IPS-20b (cell line): ENCODE results near the gene SYS1.

Experiments
- H3K27ac ChIP-seq: one replicate; pipeline ENCODE4 v1.5.1; 2013; ENCODE audit warnings: low read length
- H3K27me3 ChIP-seq: 2 replicates; pipeline ENCODE4 v1.6.1; 2013; ENCODE audit warnings: mild to moderate bottlenecking, low read length, inconsistent platforms; ENCODE audit not compliant: insufficient read depth
- H3K36me3 ChIP-seq: 2 replicates; pipeline ENCODE4 v1.6.1; 2013; ENCODE audit warnings: low read depth, mild to moderate bottlenecking, inconsistent platforms, low read length, moderate library complexity; ENCODE audit not compliant: insufficient read depth
- H3K4me1 ChIP-seq: 2 replicates; pipeline ENCODE4 v1.6.1; 2013; ENCODE audit warnings: mild to moderate bottlenecking, control low read depth, inconsistent platforms, low read length, moderate library complexity; ENCODE audit not compliant: insufficient read depth
- H3K4me3 ChIP-seq: 2 replicates; pipeline ENCODE4 v1.5.1; 2013; ENCODE audit warnings: mild to moderate bottlenecking, low read length, inconsistent platforms
- H3K9ac ChIP-seq: 2 replicates; pipeline ENCODE4 v1.6.1; 2013; ENCODE audit warnings: low read depth, mild to moderate bottlenecking, inconsistent platforms, low read length, moderate library complexity
- H3K9me3 ChIP-seq: 2 replicates; pipeline ENCODE4 v1.6.1; 2013; ENCODE audit warnings: mild to moderate bottlenecking, low read depth, low read length, inconsistent platforms; ENCODE audit not compliant: insufficient read depth

The SYS1 gene

DNA sequence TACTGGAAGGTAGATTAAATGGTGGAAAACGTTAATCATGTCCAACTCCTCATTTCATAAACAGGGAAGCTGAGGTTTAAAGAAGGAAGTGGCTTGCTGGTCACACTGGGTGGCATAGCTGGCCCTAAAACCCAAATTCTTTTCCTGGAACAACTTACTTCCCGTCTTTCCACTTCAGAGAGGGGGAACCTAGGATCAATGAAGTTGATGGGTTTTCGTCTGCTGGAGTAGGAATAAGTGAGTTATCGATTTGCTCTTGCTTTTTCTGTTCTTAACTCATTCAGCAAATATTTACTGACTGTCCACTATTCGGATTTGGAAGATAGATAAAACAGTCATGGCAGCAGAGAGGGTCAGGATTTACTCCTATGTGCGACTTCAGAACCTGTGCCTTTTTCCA, 1.2 kb upstream of the SYS1 start:
- no peak overlapping the region for H3K4me3 ChIP-seq
- peaks cover 17% of the 10 kb centered on the region for H3K36me3 ChIP-seq
- H3K9me3 ChIP-seq: no peaks in the 10 kb centered on the region
- H3K9ac ChIP-seq: no peak overlapping the region
- H3K4me1 ChIP-seq: peaks cover 13% of the 10 kb centered on the region; the same call in 1 of the 2 replicates
- H3K27me3 ChIP-seq: no peaks in the 10 kb centered on the region
- no peak overlapping the region for H3K27ac ChIP-seq

DNA sequence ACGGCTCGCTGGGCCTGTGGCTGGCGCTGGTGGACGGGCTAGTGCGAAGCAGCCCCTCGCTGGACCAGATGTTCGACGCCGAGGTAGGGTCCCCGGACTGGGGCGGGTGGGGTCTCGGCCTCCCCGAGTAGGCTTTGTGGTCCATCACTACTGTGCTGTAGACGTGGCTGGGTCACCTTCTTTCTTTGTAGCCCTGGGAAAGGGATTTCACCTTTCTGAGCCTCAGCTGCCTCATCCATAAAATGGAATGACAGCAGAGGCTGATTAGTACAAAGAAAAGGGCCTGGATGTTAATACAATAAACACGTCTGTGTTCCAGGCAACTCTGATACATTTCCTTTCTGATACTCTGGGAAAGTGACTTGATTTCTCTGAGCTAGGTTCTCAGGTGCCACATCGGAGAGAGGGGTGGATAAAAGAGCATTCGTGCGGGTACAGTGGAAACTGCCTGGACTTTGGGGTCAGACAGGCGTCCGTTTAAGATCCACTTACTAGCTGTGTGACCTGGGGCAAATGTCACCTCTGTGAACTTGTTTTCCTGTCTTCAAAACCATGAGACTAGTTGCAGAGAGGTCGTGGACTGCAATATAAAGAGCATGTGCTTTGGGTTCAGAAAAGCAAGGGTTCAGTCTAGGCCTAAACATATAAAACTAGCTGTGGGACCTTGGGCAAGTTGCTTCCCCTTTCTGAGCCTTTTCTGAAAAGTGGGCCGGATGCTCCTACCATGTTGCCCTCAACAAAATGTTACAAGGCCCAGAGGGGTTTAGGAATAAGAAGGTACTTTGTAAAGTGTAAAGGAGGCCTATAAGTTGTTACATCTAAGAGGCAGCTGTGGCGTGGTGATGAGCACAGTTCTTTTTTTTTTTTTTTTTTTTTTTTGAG, 896 bp downstream of the SYS1 start:
- Histone ChIP-seq H3K9ac (peak overlapping the region; percentile 86; the same call in 1 of the 2 replicates), H3K36me3 (peaks cover 37% of the 10 kb centered on the region), H3K27me3 (no peaks in the 10 kb centered on the region), H3K27ac (no peak overlapping the region), H3K9me3 (no peaks in the 10 kb centered on the region), H3K4me3 (peak overlapping the region; percentile 92), H3K4me1 (peaks cover 5% of the 10 kb centered on the region; the same call in 1 of the 2 replicates)

DNA sequence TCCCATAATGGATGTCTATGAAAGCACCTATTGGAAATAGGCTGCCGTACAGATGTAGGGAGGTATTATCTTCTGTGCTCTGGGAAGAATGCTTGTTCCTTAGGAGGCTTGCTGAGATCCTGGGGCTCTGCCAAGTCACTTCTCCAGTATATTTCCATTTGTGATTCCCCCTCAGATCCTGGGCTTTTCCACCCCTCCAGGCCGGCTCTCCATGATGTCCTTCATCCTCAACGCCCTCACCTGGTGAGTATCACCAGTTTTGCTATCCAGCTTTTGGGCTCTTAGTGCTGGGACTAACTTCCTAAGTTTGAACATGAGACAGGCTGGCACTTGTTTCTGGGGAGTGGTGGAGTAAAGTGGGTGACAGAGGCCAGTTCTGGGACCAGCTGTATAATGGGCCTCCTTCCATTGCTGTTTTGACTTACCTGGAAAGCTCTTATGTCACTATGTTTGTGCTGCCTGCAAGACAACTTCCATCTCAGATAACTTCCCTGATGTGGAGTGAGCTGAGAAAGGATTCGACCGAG, 2.6 kb downstream of the SYS1 start:
- no peak overlapping the region for H3K9ac ChIP-seq
- H3K27ac ChIP-seq: no peak overlapping the region
- peaks cover 5% of the 10 kb centered on the region; the same call in 1 of the 2 replicates for H3K4me1 ChIP-seq
- peaks cover 37% of the 10 kb centered on the region for H3K36me3 ChIP-seq
- no peaks in the 10 kb centered on the region for H3K9me3 ChIP-seq
- no peak overlapping the region for H3K4me3 ChIP-seq
- H3K27me3 ChIP-seq: no peaks in the 10 kb centered on the region

DNA sequence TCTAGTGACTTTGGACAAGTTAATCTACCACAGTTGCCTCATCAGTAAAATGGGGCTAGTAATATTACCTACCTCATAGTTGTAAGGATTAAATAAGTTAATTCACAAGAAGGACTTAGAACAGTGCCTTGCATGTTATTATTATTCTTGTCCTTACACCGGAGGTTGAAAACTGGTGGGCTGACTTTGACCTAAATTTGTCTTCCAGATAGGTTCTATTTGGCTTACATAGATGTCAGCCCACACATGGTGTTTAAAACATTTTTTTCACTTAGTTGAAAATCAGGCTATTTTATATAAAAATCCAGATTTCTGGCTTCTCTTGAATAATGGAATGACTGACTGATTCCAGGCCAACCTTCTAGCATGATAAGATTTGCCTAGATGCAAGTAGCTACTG, 3.2 kb downstream of the SYS1 start:
- H3K4me1 ChIP-seq: peaks cover 5% of the 10 kb centered on the region; the same call in 1 of the 2 replicates
- peaks cover 37% of the 10 kb centered on the region for H3K36me3 ChIP-seq
- H3K27ac ChIP-seq: no peak overlapping the region
- H3K27me3 ChIP-seq: no peaks in the 10 kb centered on the region
- no peak overlapping the region for H3K4me3 ChIP-seq
- no peaks in the 10 kb centered on the region for H3K9me3 ChIP-seq
- H3K9ac ChIP-seq: no peak overlapping the region

DNA sequence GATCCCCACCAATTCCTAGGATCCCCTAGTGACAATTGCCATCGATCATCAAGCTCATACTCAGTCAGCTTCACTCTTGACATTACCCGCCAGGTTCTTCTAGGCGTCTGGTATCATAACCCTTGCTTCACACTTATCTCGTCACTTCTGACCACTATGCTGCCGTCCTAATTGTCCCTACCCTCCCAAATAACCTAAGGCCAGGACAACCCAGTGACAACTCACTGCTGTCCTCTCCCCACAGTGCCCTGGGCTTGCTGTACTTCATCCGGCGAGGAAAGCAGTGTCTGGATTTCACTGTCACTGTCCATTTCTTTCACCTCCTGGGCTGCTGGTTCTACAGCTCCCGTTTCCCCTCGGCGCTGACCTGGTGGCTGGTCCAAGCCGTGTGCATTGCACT, 3.7 kb downstream of the SYS1 start:
- H3K27ac ChIP-seq: no peak overlapping the region
- H3K27me3 ChIP-seq: no peaks in the 10 kb centered on the region
- no peak overlapping the region for H3K4me3 ChIP-seq
- H3K36me3 ChIP-seq: peaks cover 37% of the 10 kb centered on the region
- no peak overlapping the region for H3K9ac ChIP-seq
- H3K9me3 ChIP-seq: no peaks in the 10 kb centered on the region
- peaks cover 5% of the 10 kb centered on the region; the same call in 1 of the 2 replicates for H3K4me1 ChIP-seq

DNA sequence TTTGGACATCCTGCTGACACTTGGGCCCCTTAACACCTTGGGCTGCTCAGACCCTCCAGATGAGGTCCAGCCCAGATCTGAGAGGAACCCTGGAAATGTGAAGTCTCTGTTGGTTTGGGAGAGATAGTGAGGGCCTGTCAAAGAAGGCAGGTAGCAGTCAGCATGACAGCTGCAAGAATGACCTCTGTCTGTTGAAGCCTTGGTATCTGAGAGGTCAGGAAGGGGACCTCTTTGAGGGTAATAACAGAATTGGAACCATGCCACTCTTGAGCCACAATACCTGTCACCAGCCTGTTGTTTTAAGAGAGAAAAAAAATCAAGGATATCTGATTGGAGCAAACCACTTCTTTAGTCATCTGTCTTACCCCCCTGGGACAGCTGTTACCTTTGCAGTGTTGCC, 4.2 kb downstream of the SYS1 start:
- no peak overlapping the region for H3K4me3 ChIP-seq
- H3K27me3 ChIP-seq: no peaks in the 10 kb centered on the region; the same call in 1 of the 2 replicates
- no peak overlapping the region for H3K27ac ChIP-seq
- H3K9ac ChIP-seq: no peak overlapping the region
- peaks cover 5% of the 10 kb centered on the region; the same call in 1 of the 2 replicates for H3K4me1 ChIP-seq
- peaks cover 37% of the 10 kb centered on the region for H3K36me3 ChIP-seq
- no peaks in the 10 kb centered on the region for H3K9me3 ChIP-seq

DNA sequence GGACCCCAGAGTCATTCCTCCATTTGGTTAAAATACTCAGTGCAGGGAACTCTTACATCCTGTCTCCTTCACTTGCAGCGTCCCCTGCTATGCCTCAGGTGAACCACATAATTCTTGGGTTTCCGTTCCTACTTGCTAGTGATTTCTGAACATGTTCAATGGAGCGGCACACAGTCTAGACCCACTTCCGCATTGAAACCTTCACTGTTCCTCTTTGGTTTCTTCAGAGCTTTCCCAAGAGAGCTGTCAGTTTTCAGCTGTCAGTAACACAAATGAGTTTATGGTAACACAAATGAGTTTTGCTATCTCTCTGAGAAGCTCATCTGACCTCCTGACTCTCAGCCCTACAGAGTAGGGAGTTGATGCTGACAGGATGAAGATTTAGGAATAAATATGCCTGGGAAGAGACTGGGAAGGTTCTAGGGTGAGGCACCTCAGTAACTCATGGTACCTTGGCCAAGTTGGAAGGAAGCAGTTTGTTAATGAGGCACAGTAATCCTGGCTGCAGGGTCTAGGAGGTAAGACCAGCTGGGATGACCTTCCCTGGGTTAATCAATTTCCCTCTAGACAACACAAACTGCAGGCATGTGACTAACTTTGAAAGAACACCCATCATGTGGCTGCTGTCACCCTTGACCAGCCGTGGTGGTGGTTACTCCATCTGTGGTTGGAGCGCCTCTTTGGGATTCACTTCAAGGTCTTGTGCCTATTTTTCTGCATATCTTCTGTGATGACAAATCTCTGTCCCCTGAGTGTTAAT, 5.4 kb downstream of the SYS1 start:
- Histone ChIP-seq H3K27ac (no peak overlapping the region), H3K4me3 (no peak overlapping the region), H3K9ac (no peak overlapping the region), H3K4me1 (peaks cover 5% of the 10 kb centered on the region; the same call in 1 of the 2 replicates), H3K27me3 (peaks cover 11% of the 10 kb centered on the region), H3K9me3 (no peaks in the 10 kb centered on the region), H3K36me3 (peaks cover 37% of the 10 kb centered on the region)

DNA sequence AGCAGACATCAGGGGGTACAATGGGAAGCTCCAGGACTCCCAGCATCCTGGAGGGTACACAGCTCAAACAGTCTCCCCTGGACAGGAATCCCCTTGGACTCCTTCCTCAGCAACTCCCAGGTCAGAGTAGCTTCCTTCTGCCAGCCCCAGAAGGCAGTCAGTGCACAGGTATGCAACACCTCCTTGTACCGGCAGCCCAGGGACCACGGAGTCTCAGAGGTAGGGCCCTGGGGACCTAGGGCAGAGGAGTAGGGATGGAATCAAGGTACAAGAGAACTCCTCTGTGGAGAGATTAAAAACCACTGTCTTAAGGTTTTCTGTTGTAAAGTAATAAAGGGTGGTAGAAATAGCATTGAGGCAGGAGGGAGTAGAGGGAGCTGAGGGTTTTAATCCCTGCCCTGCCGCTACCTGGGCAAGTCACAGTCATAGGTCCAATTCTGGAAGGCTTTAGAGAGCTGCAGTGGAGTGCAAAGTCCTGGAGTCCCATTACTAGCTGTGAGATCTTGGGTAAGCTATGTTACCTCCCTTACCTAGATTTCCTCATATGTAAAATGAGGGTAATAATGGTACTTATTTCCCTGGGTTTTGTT, 7.7 kb downstream of the SYS1 start:
- Histone ChIP-seq H3K9me3 (no peaks in the 10 kb centered on the region), H3K9ac (no peak overlapping the region), H3K4me1 (no peaks in the 10 kb centered on the region), H3K27me3 (peaks cover 13% of the 10 kb centered on the region), H3K27ac (no peak overlapping the region), H3K36me3 (peaks cover 31% of the 10 kb centered on the region), H3K4me3 (no peak overlapping the region)

DNA sequence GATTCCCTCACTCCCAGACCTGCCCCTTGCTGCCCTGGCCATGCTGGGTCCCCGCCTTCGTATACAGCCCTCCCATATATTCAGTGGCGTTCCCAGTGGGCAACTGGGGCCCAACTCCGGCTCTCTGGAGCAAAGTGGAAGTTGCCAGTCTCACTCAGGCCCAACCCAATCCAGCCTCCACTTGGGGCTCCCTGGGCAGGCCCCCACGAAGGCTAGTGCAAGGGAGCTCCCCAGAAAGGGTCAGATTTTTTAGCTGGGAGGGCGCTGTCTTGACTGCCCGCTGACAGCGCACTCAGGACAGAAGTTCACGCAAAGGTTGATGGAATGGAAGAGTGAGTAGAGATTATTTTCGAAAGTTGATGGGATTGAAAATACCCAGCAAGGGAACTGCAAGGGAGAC, 9.3 kb downstream of the SYS1 start:
- Histone ChIP-seq H3K27me3 (peaks cover 13% of the 10 kb centered on the region), H3K36me3 (peaks cover 15% of the 10 kb centered on the region), H3K4me3 (peak overlapping the region; percentile 33; the same call in 1 of the 2 replicates), H3K9me3 (no peaks in the 10 kb centered on the region), H3K9ac (no peak overlapping the region), H3K4me1 (no peaks in the 10 kb centered on the region), H3K27ac (no peak overlapping the region)

DNA sequence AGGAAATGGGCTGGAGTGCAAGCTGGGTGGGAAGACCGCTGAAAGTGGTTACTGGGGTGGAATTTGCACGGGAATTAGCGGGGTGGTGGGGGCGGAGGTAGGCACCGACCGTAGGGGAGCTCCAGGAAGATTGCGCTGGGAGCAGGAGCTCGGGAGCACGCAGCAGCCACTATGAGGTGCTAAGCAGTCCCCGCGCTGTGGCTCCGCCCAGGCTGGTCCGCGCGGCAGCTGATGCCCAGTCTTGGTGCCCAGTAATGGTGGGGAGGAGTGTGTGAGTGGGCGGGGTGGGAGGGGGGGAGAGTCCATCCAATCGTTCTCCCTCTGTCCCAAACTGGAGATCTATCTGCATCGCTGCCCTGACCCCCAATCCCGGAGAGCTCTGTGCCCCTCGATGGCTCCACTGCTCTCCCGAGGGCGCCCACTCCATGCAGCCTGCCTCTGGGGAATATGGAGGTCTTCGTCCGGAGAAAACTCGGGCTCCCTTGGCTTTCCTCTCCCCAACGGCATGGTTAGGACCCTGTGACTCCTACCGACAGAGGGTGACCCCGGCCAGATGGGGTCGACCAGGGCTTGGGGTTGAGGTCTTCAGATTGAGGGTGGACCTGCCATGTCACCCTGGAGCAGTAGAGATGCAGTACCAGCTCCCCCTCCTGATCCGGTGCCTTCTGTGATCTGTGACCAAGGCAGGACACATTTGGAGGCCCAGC, 9.8 kb downstream of the SYS1 start:
- H3K4me1 ChIP-seq: no peaks in the 10 kb centered on the region

More for the DNA sequence above, 9.8 kb downstream of the SYS1 start:
- H3K9me3 ChIP-seq: no peaks in the 10 kb centered on the region
- H3K36me3 ChIP-seq: peaks cover 10% of the 10 kb centered on the region; the same call in 1 of the 2 replicates
- peaks cover 13% of the 10 kb centered on the region for H3K27me3 ChIP-seq
- peak overlapping the region; percentile 77; the same call in 1 of the 2 replicates for H3K4me3 ChIP-seq
- H3K27ac ChIP-seq: no peak overlapping the region
- no peak overlapping the region; the same call in 1 of the 2 replicates for H3K9ac ChIP-seq
